ENCODE measurements around the gene RAP1GAP2. TPM values are rescaled to one million over a fixed set of nuclear protein-coding genes. Genes with fewer than 3 reads are reported as not detected.

RAP1GAP2 gene
- total RNA-seq, 2 experiments from 2014 or later = 0.81 to 0.86 TPM

- intact Hi-C loops (cut with micrococcal nuclease) = no loop called here
- DNase-seq = no peak
- no peak overlapping the region for H3K4me3 Mint-ChIP-seq
- H3K27ac Mint-ChIP-seq = no peak overlapping the region
- no peaks in the 10 kb centered on the region for H3K9me3 Mint-ChIP-seq
- H3K4me1 Mint-ChIP-seq (ENCODE audit: low read depth) = no peaks in the 10 kb centered on the region
- peaks cover 3% of the 10 kb centered on the region for H3K36me3 Mint-ChIP-seq (ENCODE audit: low read depth)
- no peaks in the 10 kb centered on the region for H3K27me3 Mint-ChIP-seq (ENCODE audit: low read depth)
- CTCF ChIA-PET = no interaction called here
These were observed 67.0 kb downstream of the RAP1GAP2 start for GRCh38 chr17:2863204-2863603.

DNA sequence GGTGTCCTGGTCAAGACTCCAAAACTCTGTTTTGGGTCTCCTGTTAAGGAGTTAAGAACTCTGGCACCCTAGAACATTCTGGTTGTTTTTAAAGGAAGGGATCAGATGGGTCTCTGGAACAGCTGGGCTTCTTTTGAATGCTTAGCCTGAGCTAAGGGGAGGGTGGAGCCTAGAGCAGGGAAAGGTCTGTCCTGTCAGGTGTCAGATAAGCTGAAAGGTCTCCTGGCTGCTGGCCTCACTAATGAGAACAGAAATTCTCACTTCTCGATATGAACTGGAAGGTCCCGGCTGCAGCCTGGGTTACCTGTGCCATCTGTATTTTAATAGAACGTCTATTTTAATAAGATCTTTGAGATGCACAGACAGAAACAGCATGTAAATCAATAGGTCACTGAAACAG lies 69.0 kb downstream of the RAP1GAP2 start:
- no peak overlapping the region for H3K4me3 Mint-ChIP-seq

DNA sequence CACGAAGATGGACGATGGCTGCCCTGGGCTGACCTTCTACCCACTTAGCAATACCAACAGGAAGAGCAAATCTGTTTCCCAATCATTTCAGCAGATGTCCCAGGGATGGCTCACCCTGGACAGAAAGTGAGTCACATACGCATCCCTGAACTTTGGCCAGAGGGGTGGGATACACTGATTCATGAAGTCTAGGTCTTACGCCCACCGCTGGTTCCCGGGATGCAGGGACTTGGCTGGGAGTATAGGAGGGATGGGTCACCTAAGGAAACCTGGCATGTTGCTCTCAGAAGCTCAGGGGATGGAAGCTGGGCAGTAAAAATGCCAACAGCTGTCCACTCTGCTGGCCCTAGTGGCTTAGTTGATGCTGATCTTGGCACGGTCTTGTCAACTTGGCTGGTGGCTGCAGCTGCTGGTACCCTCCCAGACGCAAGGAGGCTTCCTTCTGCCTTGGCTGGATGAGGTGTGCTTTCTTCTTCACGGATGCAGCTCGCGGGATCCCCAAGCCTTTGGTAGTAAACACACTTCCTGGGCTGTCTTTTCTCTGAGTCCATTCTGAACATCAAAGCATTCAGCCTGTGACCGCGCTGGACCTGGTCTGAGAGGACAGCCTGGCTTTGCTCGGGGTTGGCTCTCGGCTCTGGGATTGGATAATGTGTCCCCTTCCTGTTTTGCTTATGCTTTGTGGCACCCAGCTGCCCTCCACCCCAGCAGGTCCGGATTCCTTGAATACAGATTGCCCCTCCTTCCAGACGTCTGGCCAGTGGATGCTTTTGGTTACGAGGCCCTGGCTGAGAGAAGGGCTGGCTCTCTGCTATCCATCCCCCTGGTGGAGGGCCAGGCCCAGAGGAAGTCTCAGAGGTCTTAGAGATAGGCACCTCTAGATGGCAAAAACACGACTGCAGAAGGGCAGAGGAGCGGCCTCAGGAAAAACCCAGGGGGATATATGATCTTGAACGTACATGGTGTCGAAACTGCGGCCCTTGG lies 71.5 kb downstream of the RAP1GAP2 start:
- CTCF ChIA-PET = interaction anchor here (2.5 kb wide), 1 partner anchor 19 kb away, joined by 8 read pairs; no protein-coding TSS in a partner anchor
- Mint-ChIP-seq H3K4me3 (no peak overlapping the region), H3K4me1 (ENCODE audit: low read depth) (no peaks in the 10 kb centered on the region), H3K9me3 (no peaks in the 10 kb centered on the region), H3K27ac (no peak overlapping the region), H3K36me3 (ENCODE audit: low read depth) (peaks cover 3% of the 10 kb centered on the region), H3K27me3 (ENCODE audit: low read depth) (no peaks in the 10 kb centered on the region)
- no peak for DNase-seq
- intact Hi-C loops (cut with micrococcal nuclease) = no loop called here

More for the DNA sequence above, 69.0 kb downstream of the RAP1GAP2 start:
- intact Hi-C loops (cut with micrococcal nuclease) = no loop called here
- Mint-ChIP-seq H3K27me3 (ENCODE audit: low read depth) (no peaks in the 10 kb centered on the region), H3K9me3 (no peaks in the 10 kb centered on the region), H3K4me1 (ENCODE audit: low read depth) (no peaks in the 10 kb centered on the region), H3K36me3 (ENCODE audit: low read depth) (peaks cover 3% of the 10 kb centered on the region), H3K27ac (no peak overlapping the region)
- no peak for DNase-seq
- CTCF ChIA-PET = no interaction called here

DNA sequence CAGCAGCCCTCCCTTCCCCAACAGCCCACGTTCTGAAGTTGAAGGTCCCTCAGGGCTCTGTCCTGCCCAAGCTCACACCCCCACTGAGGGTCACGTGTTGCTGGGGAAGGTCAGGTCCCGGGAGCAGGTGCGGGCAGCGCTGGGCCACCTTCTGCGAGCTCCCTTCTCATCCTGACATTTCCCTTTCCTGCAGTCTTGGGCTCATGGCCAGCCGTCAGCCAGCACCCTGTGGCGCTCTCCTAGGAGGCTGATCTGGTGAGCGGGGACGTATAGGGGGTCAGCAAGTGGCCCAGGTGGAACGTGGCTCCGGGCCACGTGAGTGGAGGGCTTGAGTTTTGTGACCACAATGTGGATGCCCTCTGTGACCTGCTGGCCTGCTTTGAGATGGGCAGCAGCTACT lies 73.4 kb downstream of the RAP1GAP2 start:
- H3K4me3 Mint-ChIP-seq = no peak overlapping the region
- H3K27ac Mint-ChIP-seq = no peak overlapping the region
- H3K27me3 Mint-ChIP-seq (ENCODE audit: low read depth) = no peaks in the 10 kb centered on the region
- intact Hi-C loops (cut with micrococcal nuclease) = no loop called here
- no peak for DNase-seq
- no peaks in the 10 kb centered on the region for H3K4me1 Mint-ChIP-seq (ENCODE audit: low read depth)
- peaks cover 3% of the 10 kb centered on the region for H3K36me3 Mint-ChIP-seq (ENCODE audit: low read depth)
- no peaks in the 10 kb centered on the region for H3K9me3 Mint-ChIP-seq
- CTCF ChIA-PET = no interaction called here

- H3K36me3 Mint-ChIP-seq (ENCODE audit: low read depth) = no peaks in the 10 kb centered on the region
- no peaks in the 10 kb centered on the region for H3K27me3 Mint-ChIP-seq (ENCODE audit: low read depth)
- no peak overlapping the region for H3K4me3 Mint-ChIP-seq
- no peak for DNase-seq
- intact Hi-C loops (cut with micrococcal nuclease) = no loop called here
- H3K4me1 Mint-ChIP-seq (ENCODE audit: low read depth) = no peaks in the 10 kb centered on the region
- no peak overlapping the region for H3K27ac Mint-ChIP-seq
- H3K9me3 Mint-ChIP-seq = no peaks in the 10 kb centered on the region
- CTCF ChIA-PET = no interaction called here
These were observed 75.0 kb downstream of the RAP1GAP2 start for GRCh38 chr17:2871205-2871604.

DNA sequence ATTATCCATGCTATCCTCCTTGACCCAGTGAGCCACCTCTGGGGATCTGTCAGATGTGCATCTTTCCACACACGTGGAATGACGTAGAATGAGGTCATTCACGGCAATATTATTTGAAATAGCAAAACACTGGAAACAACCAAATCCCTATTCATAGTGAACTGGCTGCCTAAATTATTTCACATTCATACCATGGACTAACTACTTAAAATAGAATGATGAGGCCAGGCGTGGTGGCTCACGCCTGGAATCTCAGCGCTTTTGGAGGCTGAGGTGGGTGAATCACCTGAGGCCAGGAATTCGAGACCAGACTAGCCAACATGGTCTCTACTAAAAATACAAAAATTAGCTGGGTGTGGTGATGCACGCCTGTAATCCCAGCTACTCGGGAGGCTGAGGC lies 75.5 kb downstream of the RAP1GAP2 start:
- CTCF ChIA-PET = no interaction called here
- no peak overlapping the region for H3K4me3 Mint-ChIP-seq
- no peaks in the 10 kb centered on the region for H3K4me1 Mint-ChIP-seq (ENCODE audit: low read depth)
- H3K27ac Mint-ChIP-seq = no peak overlapping the region
- H3K27me3 Mint-ChIP-seq (ENCODE audit: low read depth) = no peaks in the 10 kb centered on the region
- no peaks in the 10 kb centered on the region for H3K9me3 Mint-ChIP-seq
- intact Hi-C loops (cut with micrococcal nuclease) = no loop called here
- no peaks in the 10 kb centered on the region for H3K36me3 Mint-ChIP-seq (ENCODE audit: low read depth)
- DNase-seq = no peak

DNA sequence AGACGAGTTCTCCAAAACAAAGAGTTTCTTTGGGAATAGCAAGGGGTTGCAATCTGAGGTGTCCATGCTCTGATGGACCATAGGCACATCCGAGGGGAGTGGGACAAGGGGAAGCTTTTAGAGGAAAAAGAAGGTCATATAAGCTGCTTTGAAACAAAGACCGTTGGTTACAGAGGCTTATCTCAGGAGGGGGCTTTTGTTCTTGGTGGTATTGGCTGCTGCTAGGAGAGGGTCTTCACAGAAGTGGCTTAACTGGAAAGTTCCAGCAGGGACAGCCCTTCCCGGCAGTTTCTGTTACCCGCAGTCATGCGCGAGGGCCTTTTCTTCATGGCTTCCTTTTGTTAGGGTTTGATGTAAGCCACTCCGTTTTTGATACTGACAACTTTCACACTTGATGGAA lies 76.0 kb downstream of the RAP1GAP2 start:
- Mint-ChIP-seq H3K27ac (no peak overlapping the region), H3K4me1 (ENCODE audit: low read depth) (no peaks in the 10 kb centered on the region), H3K27me3 (ENCODE audit: low read depth) (no peaks in the 10 kb centered on the region), H3K36me3 (ENCODE audit: low read depth) (no peaks in the 10 kb centered on the region), H3K4me3 (no peak overlapping the region), H3K9me3 (no peaks in the 10 kb centered on the region)
- CTCF ChIA-PET = interaction anchor here (0.6 kb wide), 2 partner anchors 21 to 59 kb away, joined by 3 read pairs; no protein-coding TSS in a partner anchor
- intact Hi-C loops (cut with micrococcal nuclease) = no loop called here
- no peak for DNase-seq

DNA sequence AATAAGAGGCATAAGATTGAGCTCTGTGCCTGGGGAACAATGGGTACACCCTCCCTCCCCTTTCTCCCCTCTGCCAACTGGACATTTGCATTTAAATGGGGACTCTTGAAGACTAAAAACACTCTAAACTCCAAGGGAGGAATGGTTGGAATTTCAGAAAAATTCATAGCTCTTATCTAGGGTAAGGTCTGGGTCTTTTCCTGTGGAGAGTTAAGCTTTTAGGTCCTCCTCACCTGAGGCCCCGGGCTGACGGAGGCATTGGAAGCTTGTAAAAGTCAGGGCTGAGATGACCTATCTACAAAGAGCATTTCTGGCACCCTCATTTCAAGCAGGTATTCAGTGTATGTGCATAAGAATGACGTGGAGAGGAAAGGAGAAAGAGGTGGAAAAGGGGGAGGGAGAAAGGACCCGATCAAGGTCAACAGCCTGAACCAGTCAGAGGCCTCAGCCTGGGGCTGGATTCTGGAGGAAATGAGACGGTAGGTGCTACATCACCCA lies 78.0 kb downstream of the RAP1GAP2 start:
- no peaks in the 10 kb centered on the region for H3K36me3 Mint-ChIP-seq (ENCODE audit: low read depth)
- DNase-seq = no peak
- no peak overlapping the region for H3K27ac Mint-ChIP-seq
- intact Hi-C loops (cut with micrococcal nuclease) = no loop called here
- H3K4me3 Mint-ChIP-seq = no peak overlapping the region
- H3K27me3 Mint-ChIP-seq (ENCODE audit: low read depth) = no peaks in the 10 kb centered on the region
- H3K4me1 Mint-ChIP-seq (ENCODE audit: low read depth) = no peaks in the 10 kb centered on the region
- CTCF ChIA-PET = interaction anchor here (1.3 kb wide), 1 partner anchor 26 kb away, joined by 3 read pairs; no protein-coding TSS in a partner anchor
- H3K9me3 Mint-ChIP-seq = no peaks in the 10 kb centered on the region

DNA sequence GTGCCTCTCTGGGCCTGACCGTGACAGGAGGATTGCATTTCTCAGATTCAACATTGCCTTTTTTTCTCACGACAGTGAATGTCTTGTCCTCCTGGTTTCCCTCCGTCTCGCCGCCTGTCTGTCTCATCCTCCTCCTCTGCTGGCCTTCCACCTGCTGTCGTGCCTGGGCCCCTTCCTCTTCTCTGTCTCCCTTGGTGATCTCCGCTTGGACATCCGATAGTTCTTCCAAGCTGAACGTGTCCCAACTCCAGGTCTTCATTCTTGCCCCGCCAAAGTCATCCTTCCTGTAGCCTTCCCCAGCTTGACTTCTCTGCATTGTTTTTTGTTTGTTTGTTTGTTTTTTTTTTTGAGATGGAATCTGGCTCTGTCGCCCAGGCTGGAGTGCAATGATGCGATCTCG lies 79.4 kb downstream of the RAP1GAP2 start:
- DNase-seq = no peak
- H3K27me3 Mint-ChIP-seq (ENCODE audit: low read depth) = no peaks in the 10 kb centered on the region
- CTCF ChIA-PET = interaction anchor here (0.6 kb wide), 1 partner anchor 88 kb away, joined by 3 read pairs; no protein-coding TSS in a partner anchor
- H3K4me3 Mint-ChIP-seq = no peak overlapping the region
- intact Hi-C loops (cut with micrococcal nuclease) = no loop called here
- no peak overlapping the region for H3K27ac Mint-ChIP-seq
- no peaks in the 10 kb centered on the region for H3K36me3 Mint-ChIP-seq (ENCODE audit: low read depth)
- H3K9me3 Mint-ChIP-seq = no peaks in the 10 kb centered on the region
- H3K4me1 Mint-ChIP-seq (ENCODE audit: low read depth) = peaks cover 7% of the 10 kb centered on the region

GRCh38 chr17:2876467-2876866 lies 80.2 kb downstream of the RAP1GAP2 start:
- DNase-seq = no peak
- CTCF ChIA-PET = no interaction called here
- peaks cover 7% of the 10 kb centered on the region for H3K4me1 Mint-ChIP-seq (ENCODE audit: low read depth)

GRCh38 chr17:2878751-2879254 lies 82.6 kb downstream of the RAP1GAP2 start:
- H3K9me3 Mint-ChIP-seq = no peaks in the 10 kb centered on the region
- H3K36me3 Mint-ChIP-seq (ENCODE audit: low read depth) = no peaks in the 10 kb centered on the region
- no peaks in the 10 kb centered on the region for H3K27me3 Mint-ChIP-seq (ENCODE audit: low read depth)
- peaks cover 7% of the 10 kb centered on the region for H3K4me1 Mint-ChIP-seq (ENCODE audit: low read depth)
- H3K4me3 Mint-ChIP-seq = no peak overlapping the region
- H3K27ac Mint-ChIP-seq = no peak overlapping the region
- CTCF ChIA-PET = no interaction called here
- DNase-seq = no peak
- intact Hi-C loops (cut with micrococcal nuclease) = no loop called here

More at GRCh38 chr17:2876467-2876866, 80.2 kb downstream of the RAP1GAP2 start:
- H3K4me3 Mint-ChIP-seq = no peak overlapping the region
- no peaks in the 10 kb centered on the region for H3K36me3 Mint-ChIP-seq (ENCODE audit: low read depth)
- H3K9me3 Mint-ChIP-seq = no peaks in the 10 kb centered on the region
- no peaks in the 10 kb centered on the region for H3K27me3 Mint-ChIP-seq (ENCODE audit: low read depth)
- H3K27ac Mint-ChIP-seq = no peak overlapping the region
- intact Hi-C loops (cut with micrococcal nuclease) = no loop called here

- Mint-ChIP-seq H3K36me3 (ENCODE audit: low read depth) (no peaks in the 10 kb centered on the region), H3K4me3 (no peak overlapping the region), H3K4me1 (ENCODE audit: low read depth) (peaks cover 7% of the 10 kb centered on the region), H3K27me3 (ENCODE audit: low read depth) (no peaks in the 10 kb centered on the region), H3K9me3 (no peaks in the 10 kb centered on the region), H3K27ac (no peak overlapping the region)
- intact Hi-C loops (cut with micrococcal nuclease) = no loop called here
- no peak for DNase-seq
- CTCF ChIA-PET = no interaction called here
These were observed 83.8 kb downstream of the RAP1GAP2 start for GRCh38 chr17:2880050-2880449.

GRCh38 chr17:2881295-2881694 lies 85.1 kb downstream of the RAP1GAP2 start:
- Mint-ChIP-seq H3K9me3 (no peaks in the 10 kb centered on the region), H3K27ac (no peak overlapping the region), H3K4me1 (ENCODE audit: low read depth) (peaks cover 7% of the 10 kb centered on the region), H3K27me3 (ENCODE audit: low read depth) (no peaks in the 10 kb centered on the region), H3K4me3 (no peak overlapping the region), H3K36me3 (ENCODE audit: low read depth) (no peaks in the 10 kb centered on the region)
- intact Hi-C loops (cut with micrococcal nuclease) = no loop called here
- no peak for DNase-seq
- CTCF ChIA-PET = no interaction called here
